H9 (cell line): ENCODE results near the gene KCTD1. TPM values are rescaled to one million over a fixed set of nuclear protein-coding genes. Genes with fewer than 3 reads are reported as not detected.

Source experiments
- DNase-seq: peaks from one replicate; pipeline ENCODE4 v3.0.0-alpha.2; 2017
- H2AFZ ChIP-seq: one replicate; pipeline ENCODE4 v1.6.1; 2013; ENCODE audit warnings: mild to moderate bottlenecking, low read length, control low read depth, moderate library complexity
- H2AK5ac ChIP-seq: 2 replicates; pipeline ENCODE4 v1.6.1; 2013; ENCODE audit warnings: low read length, control low read depth, mixed read lengths; ENCODE audit not compliant: insufficient read length
- H2BK120ac ChIP-seq: one replicate; pipeline ENCODE4 v1.6.1; 2013; ENCODE audit warnings: low read depth, mild to moderate bottlenecking, low read length, control low read depth, inconsistent platforms; ENCODE audit not compliant: poor library complexity, severe bottlenecking
- H2BK12ac ChIP-seq: 2 replicates; pipeline ENCODE4 v1.6.1; 2013; ENCODE audit warnings: low read length, control low read depth, mixed read lengths, low read depth; ENCODE audit not compliant: insufficient read length
- H2BK15ac ChIP-seq: 2 replicates; pipeline ENCODE4 v1.6.1; 2013; ENCODE audit warnings: low read depth, low read length, control low read depth
- H2BK20ac ChIP-seq: one replicate; pipeline ENCODE4 v1.6.1; 2013; ENCODE audit warnings: low read depth, mild to moderate bottlenecking, low read length, control low read depth, inconsistent platforms; ENCODE audit not compliant: poor library complexity, severe bottlenecking
- H2BK5ac ChIP-seq: 2 replicates; pipeline ENCODE4 v1.6.1; 2013; ENCODE audit warnings: low read length, control low read depth, mixed read lengths; ENCODE audit not compliant: insufficient read length
- H3K14ac ChIP-seq: 2 replicates; pipeline ENCODE4 v1.6.1; 2013; ENCODE audit warnings: low read length, control low read depth; ENCODE audit not compliant: insufficient read depth
- H3K18ac ChIP-seq: 2 replicates; pipeline ENCODE4 v1.6.1; 2013; ENCODE audit warnings: low read depth, mild to moderate bottlenecking, mixed read lengths, low read length, control low read depth; ENCODE audit not compliant: insufficient read length
- H3K23ac ChIP-seq: 2 replicates; pipeline ENCODE4 v1.6.1; 2013; ENCODE audit warnings: low read length, control low read depth, mixed read lengths, low read depth; ENCODE audit not compliant: insufficient read length
- H3K23me2 ChIP-seq: 2 replicates; pipeline ENCODE4 v1.6.1; 2013; ENCODE audit warnings: low read depth, mild to moderate bottlenecking, mixed read lengths, low read length, control low read depth; ENCODE audit not compliant: insufficient read length, poor library complexity, severe bottlenecking
- H3K27ac ChIP-seq: 2 replicates; pipeline ENCODE4 v1.5.1; 2013; ENCODE audit warnings: low read length, control low read depth, mixed read lengths, low read depth; ENCODE audit not compliant: insufficient read length
- H3K27me3 ChIP-seq: 2 replicates; pipeline ENCODE4 v1.6.1; 2013; ENCODE audit warnings: low read length, control low read depth, inconsistent platforms; ENCODE audit not compliant: insufficient read depth
- H3K4ac ChIP-seq: 2 replicates; pipeline ENCODE4 v1.6.1; 2013; ENCODE audit warnings: low read depth, mild to moderate bottlenecking, control low read depth, inconsistent platforms, low read length, moderate library complexity
- H3K4me1 ChIP-seq: 2 replicates; pipeline ENCODE4 v1.6.1; 2013; ENCODE audit warnings: low read length, control low read depth, inconsistent platforms; ENCODE audit not compliant: insufficient read depth
- H3K4me2 ChIP-seq: 2 replicates; pipeline ENCODE4 v1.6.1; 2013; ENCODE audit warnings: low read length, control low read depth, mixed read lengths; ENCODE audit not compliant: insufficient read length, insufficient read depth
- H3K56ac ChIP-seq: 2 replicates; pipeline ENCODE4 v1.6.1; 2013; ENCODE audit warnings: low read depth, mild to moderate bottlenecking, mixed read lengths, low read length, control low read depth; ENCODE audit not compliant: insufficient read length
- H3K79me1 ChIP-seq: 2 replicates; pipeline ENCODE4 v1.6.1; 2013; ENCODE audit warnings: low read depth, mild to moderate bottlenecking, moderate library complexity, low read length, control low read depth, inconsistent platforms; ENCODE audit not compliant: insufficient read depth, poor library complexity, severe bottlenecking
- H3K79me2 ChIP-seq: 2 replicates; pipeline ENCODE4 v1.6.1; 2013; ENCODE audit warnings: low read length, control low read depth, inconsistent platforms; ENCODE audit not compliant: insufficient read depth
- H3K9ac ChIP-seq: 2 replicates; pipeline ENCODE4 v1.6.1; 2013; ENCODE audit warnings: low read length, control low read depth, mixed read lengths; ENCODE audit not compliant: insufficient read length; ENCODE audit errors: extremely low read depth
- H3K9me3 ChIP-seq: one replicate; pipeline ENCODE4 v1.6.1; 2013; ENCODE audit warnings: low read depth, low read length, inconsistent platforms; ENCODE audit not compliant: control insufficient read depth
- H3T11ph ChIP-seq: one replicate; pipeline ENCODE4 v1.6.1; 2013; ENCODE audit warnings: mild to moderate bottlenecking, low read length, control low read depth, inconsistent platforms
- H4K20me1 ChIP-seq: one replicate; pipeline ENCODE4 v1.6.1; 2013; ENCODE audit not compliant: control insufficient read depth, insufficient read length, insufficient read depth
- H4K5ac ChIP-seq: 2 replicates; pipeline ENCODE4 v1.6.1; 2013; ENCODE audit warnings: low read depth, mild to moderate bottlenecking, mixed read lengths, low read length, control low read depth; ENCODE audit not compliant: insufficient read length
- H4K8ac ChIP-seq: replicated peaks from 2 replicates; pipeline ENCODE4 v1.6.1; 2013; ENCODE audit warnings: low read length, control low read depth, mixed read lengths, low read depth; ENCODE audit not compliant: insufficient read length
- H4K91ac ChIP-seq: 2 replicates; pipeline ENCODE4 v1.6.1; 2013; ENCODE audit warnings: low read depth, mild to moderate bottlenecking, moderate library complexity, mixed read lengths, low read length, control low read depth; ENCODE audit not compliant: insufficient read length
- H3K27ac Mint-ChIP-seq, 3 experiments: 2 replicates in 2 of 3; 3 replicates in 1 of 3; pipeline ENCODE4 v1.8.0; 2020 to 2021; ENCODE audit warnings: mixed read lengths in 3 of 3, mild to moderate bottlenecking in 1 of 3, moderate library complexity in 1 of 3
- H3K27me3 Mint-ChIP-seq: 2 replicates; pipeline ENCODE4 v1.8.0; 2021; ENCODE audit warnings: low read depth, mild to moderate bottlenecking, moderate library complexity, mixed read lengths
- H3K36me3 Mint-ChIP-seq, 3 experiments: 2 replicates in 2 of 3; 3 replicates in 1 of 3; pipeline ENCODE4 v1.8.0; 2020 to 2021; ENCODE audit warnings: low read depth in 3 of 3, mixed read lengths in 3 of 3; ENCODE audit not compliant: insufficient read depth in 1 of 3
- H3K4me1 Mint-ChIP-seq, 2 experiments: 2 replicates each; pipeline ENCODE4 v1.8.0; 2020; ENCODE audit warnings: mixed read lengths in 2 of 2
- H3K4me3 Mint-ChIP-seq, 2 experiments: 2 replicates in 1 of 2; 3 replicates in 1 of 2; pipeline ENCODE4 v1.8.0; 2020 to 2021; ENCODE audit warnings: mild to moderate bottlenecking in 2 of 2, mixed read lengths in 2 of 2, moderate library complexity in 1 of 2
- H3K9me3 Mint-ChIP-seq, 2 experiments: 2 replicates in 1 of 2; 3 replicates in 1 of 2; pipeline ENCODE4 v1.8.0; 2020; ENCODE audit warnings: mild to moderate bottlenecking in 2 of 2, mixed read lengths in 2 of 2, moderate library complexity in 1 of 2
- CTCF ChIP-seq: fragments of 200-600 bp; sonication (generic); conservative IDR thresholded peaks from 3 replicates; pipeline ENCODE4 v1.8.0; 2021; ENCODE audit warnings: antibody characterized with exemption, mild to moderate bottlenecking
- WGBS: extraction: QIAGEN DNeasy Blood & Tissue Kit; methylation state at CpG from one replicate; pipeline ENCODE4 v1.1.7; 2013; ENCODE audit warnings: missing lambda C conversion rate, low lambda C conversion rate, mixed read lengths; ENCODE audit not compliant: insufficient read length; ENCODE audit errors: extremely low coverage; 5-methylcytosine and 5-hydroxymethylcytosine counted together
- total RNA-seq: library from RNA; stranded (reverse); gene quantifications from 2 replicates; pipeline ENCODE4 v1.2.1, GENCODE V29; 2021

Gene KCTD1
- total RNA-seq, 1 experiment from 2014 or later, result 10.8 TPM

- Histone ChIP-seq H3K23ac (no peak overlapping the region), H2AK5ac (no peak overlapping the region), H3K14ac (no peak overlapping the region), H3K27ac (peak overlapping the region; percentile 12), H3K9me3 (no peaks in the 10 kb centered on the region), H4K8ac (no peak overlapping the region), H2BK120ac (no peak overlapping the region), H3K23me2 (no peaks in the 10 kb centered on the region), H4K20me1 (no peaks in the 10 kb centered on the region), H3K79me1 (no peaks in the 10 kb centered on the region), H3K18ac (no peak overlapping the region), H3K56ac (no peak overlapping the region), H4K91ac (no peak overlapping the region), H2BK15ac (no peak overlapping the region), H2BK12ac (no peak overlapping the region), H2AFZ (peak overlapping the region; percentile 22), H4K5ac (no peak overlapping the region), H2BK5ac (no peak overlapping the region), H2BK20ac (no peak overlapping the region), H3K9ac (no peak overlapping the region), H3K4ac (no peak overlapping the region), H3K79me2 (no peaks in the 10 kb centered on the region), H3K27me3 (no peaks in the 10 kb centered on the region), H3K4me2 (peak overlapping the region; percentile 26), H3T11ph (peak overlapping the region; percentile 36), H3K4me1 (peaks cover 8% of the 10 kb centered on the region; the same call in 1 of the 2 replicates)
- Mint-ChIP-seq H3K9me3 (no peaks in the 10 kb centered on the region), H3K4me1 (peaks cover 1 to 6% of the 10 kb centered on the region in 2 experiments; a peak in 3 of 4 replicates), H3K36me3 (no peaks in the 10 kb centered on the region; a peak in 1 of 7 replicates), H3K27ac (no peak overlapping the region), H3K27me3 (no peaks in the 10 kb centered on the region), H3K4me3 (no peak overlapping the region)
- no peak for TF ChIP-seq CTCF
- no CpG with 5 or more reads among the region's 4 CpGs for WGBS
- DNase-seq, result no peak
Observed at GRCh38 chr18:26414901-26415440, 133.4 kb downstream of the KCTD1 start.
